HepG2 (cell line): ENCODE results near the gene ZNF691. TPM values are rescaled to one million over a fixed set of nuclear protein-coding genes. Genes with fewer than 3 reads are reported as not detected.

Experiments
- CREB1 ChIP-seq, 2 experiments: fragments of 450-650 bp in 1 of 2; IDR thresholded peaks; 2 replicates each; pipeline ENCODE4 v1.6.1; 2016 to 2017; ENCODE audit warnings: control low read depth in 1 of 2, mild to moderate bottlenecking in 1 of 2, missing compliant biosample characterization in 1 of 2, missing genetic modification characterization in 1 of 2
- KAT8 ChIP-seq: IDR thresholded peaks from 2 replicates; pipeline ENCODE4 v1.6.1; 2016; ENCODE audit warnings: missing genetic modification reagents, missing compliant biosample characterization
- KLF15 ChIP-seq: sonication (generic); formaldehyde crosslinking; IDR thresholded peaks from 2 replicates; pipeline ENCODE4 v1.8.1; 2023; ENCODE audit warnings: borderline replicate concordance, mild to moderate bottlenecking, inconsistent platforms, missing genetic modification reagents, mixed read lengths
- LCORL ChIP-seq, 2 experiments: fragments of 450-650 bp in 1 of 2; sonication (generic) in 1 of 2; formaldehyde crosslinking in 1 of 2; IDR thresholded peaks; 2 replicates each; pipeline versions ENCODE4 v1.5.0 to v1.6.1; 2017 to 2020; ENCODE audit warnings: antibody characterized with exemption in 1 of 2, missing genetic modification reagents in 1 of 2
- MAFK ChIP-seq, 2 experiments: IDR thresholded peaks in 1 of 2; conservative IDR thresholded peaks in 1 of 2; 2 replicates each; pipeline ENCODE4 v1.6.1; 2011; ENCODE audit warnings: improper control_type of control experiment in 2 of 2, low read length in 2 of 2
- MTA1 ChIP-seq: sonication (generic); formaldehyde crosslinking; IDR thresholded peaks from 2 replicates; pipeline ENCODE4 v1.4.0; 2020; ENCODE audit warnings: missing genetic modification reagents, mild to moderate bottlenecking, borderline replicate concordance
- NFIB ChIP-seq: sonication (generic); formaldehyde crosslinking; IDR thresholded peaks from 2 replicates; pipeline ENCODE4 v1.9.0; 2021; ENCODE audit warnings: missing genetic modification reagents, mild to moderate bottlenecking, borderline replicate concordance
- PTBP1 ChIP-seq: fragments of 200-400 bp; formaldehyde crosslinking; IDR thresholded peaks from 2 replicates; pipeline ENCODE4 v1.6.1; 2018; ENCODE audit warnings: low read length, low read depth; ENCODE audit not compliant: poor library complexity, severe bottlenecking
- RFX1 ChIP-seq: fragments of 450-650 bp; IDR thresholded peaks from 2 replicates; pipeline ENCODE4 v1.6.1; 2017
- SIN3A ChIP-seq: IDR thresholded peaks from 2 replicates; pipeline ENCODE4 v1.6.1; 2011; ENCODE audit warnings: low read depth, mild to moderate bottlenecking, control low read depth, low read length, borderline replicate concordance
- SNAI1 ChIP-seq: sonication (generic); formaldehyde crosslinking; IDR thresholded peaks from 2 replicates; pipeline ENCODE4 v1.5.0; 2020; ENCODE audit warnings: mild to moderate bottlenecking, missing genetic modification reagents, borderline replicate concordance
- YEATS2 ChIP-seq: sonication (generic); formaldehyde crosslinking; IDR thresholded peaks from 2 replicates; pipeline ENCODE4 v1.4.0; 2020; ENCODE audit warnings: missing genetic modification reagents, borderline replicate concordance
- ZC3H4 ChIP-seq: sonication (generic); formaldehyde crosslinking; IDR thresholded peaks from 2 replicates; pipeline ENCODE4 v1.4.0; 2020; ENCODE audit warnings: missing genetic modification reagents, borderline replicate concordance
- ZNF232 ChIP-seq: sonication (generic); formaldehyde crosslinking; IDR thresholded peaks from 2 replicates; pipeline ENCODE4 v1.4.0; 2020; ENCODE audit warnings: missing genetic modification reagents, borderline replicate concordance
- ZNF367 ChIP-seq: sonication (generic); formaldehyde crosslinking; IDR thresholded peaks from 2 replicates; pipeline ENCODE4 v1.4.0; 2020; ENCODE audit warnings: missing genetic modification reagents, borderline replicate concordance
- ZNF605 ChIP-seq: sonication (generic); formaldehyde crosslinking; IDR thresholded peaks from 2 replicates; pipeline ENCODE4 v1.8.0; 2022; ENCODE audit warnings: mild to moderate bottlenecking, missing genetic modification reagents
- ZNF670 ChIP-seq: sonication (generic); formaldehyde crosslinking; IDR thresholded peaks from 2 replicates; pipeline ENCODE4 v1.8.0; 2022; ENCODE audit warnings: mild to moderate bottlenecking, missing genetic modification reagents, borderline replicate concordance
- polyA plus RNA-seq, 8 experiments: library from polyadenylated mRNA; depleted of rRNA in 3 of 8; stranded (reverse) in 7 of 8; unstranded in 1 of 8; fragments of >200 nt; fragmentation: Illumina TruSeq in 4 of 8; extraction: Trizol in 4 of 8; gene quantifications; 2 replicates each; pipeline versions ENCODE4 v1.2.1 to v1.2.3, GENCODE V29; 2011 to 2016; ENCODE audit warnings: low read depth in 4 of 8, missing spikeins in 1 of 8, mixed read lengths in 1 of 8; ENCODE audit not compliant: insufficient read depth in 1 of 8
- total RNA-seq, 5 experiments: library from RNA; depleted of rRNA; stranded (reverse); fragments of >200 nt; fragmentation: Illumina TruSeq; extraction: Trizol; gene quantifications; 2 replicates each; pipeline ENCODE4 v1.2.3, GENCODE V29; 2016; ENCODE audit warnings: low read depth in 1 of 5
- TF ChIP-seq, protein P1 (sequence below): sonication (generic); formaldehyde crosslinking; IDR thresholded peaks from 2 replicates; pipeline ENCODE4 v1.4.0; 2020; ENCODE audit warnings: missing genetic modification reagents, low read depth, mild to moderate bottlenecking, borderline replicate concordance
- TF ChIP-seq, protein P2 (sequence below): sonication (generic); formaldehyde crosslinking; IDR thresholded peaks from 2 replicates; pipeline ENCODE4 v1.5.1; 2020; ENCODE audit warnings: missing genetic modification reagents, mild to moderate bottlenecking, borderline replicate concordance
- TF ChIP-seq, protein P3 (sequence below): sonication (generic); formaldehyde crosslinking; IDR thresholded peaks from 2 replicates; pipeline ENCODE4 v1.4.0; 2020; ENCODE audit warnings: missing genetic modification reagents, borderline replicate concordance
- TF ChIP-seq, protein P4 (sequence below): sonication (generic); formaldehyde crosslinking; IDR thresholded peaks from 2 replicates; pipeline ENCODE4 v1.5.0; 2020; ENCODE audit warnings: missing genetic modification reagents, mild to moderate bottlenecking, borderline replicate concordance

ZNF691 gene
- total and polyA plus RNA-seq, 2 of the 13 experiments (the other 11 are each of a cell fraction or from before 2014, with no cell fraction given), result 7.6 to 7.8 TPM

DNA sequence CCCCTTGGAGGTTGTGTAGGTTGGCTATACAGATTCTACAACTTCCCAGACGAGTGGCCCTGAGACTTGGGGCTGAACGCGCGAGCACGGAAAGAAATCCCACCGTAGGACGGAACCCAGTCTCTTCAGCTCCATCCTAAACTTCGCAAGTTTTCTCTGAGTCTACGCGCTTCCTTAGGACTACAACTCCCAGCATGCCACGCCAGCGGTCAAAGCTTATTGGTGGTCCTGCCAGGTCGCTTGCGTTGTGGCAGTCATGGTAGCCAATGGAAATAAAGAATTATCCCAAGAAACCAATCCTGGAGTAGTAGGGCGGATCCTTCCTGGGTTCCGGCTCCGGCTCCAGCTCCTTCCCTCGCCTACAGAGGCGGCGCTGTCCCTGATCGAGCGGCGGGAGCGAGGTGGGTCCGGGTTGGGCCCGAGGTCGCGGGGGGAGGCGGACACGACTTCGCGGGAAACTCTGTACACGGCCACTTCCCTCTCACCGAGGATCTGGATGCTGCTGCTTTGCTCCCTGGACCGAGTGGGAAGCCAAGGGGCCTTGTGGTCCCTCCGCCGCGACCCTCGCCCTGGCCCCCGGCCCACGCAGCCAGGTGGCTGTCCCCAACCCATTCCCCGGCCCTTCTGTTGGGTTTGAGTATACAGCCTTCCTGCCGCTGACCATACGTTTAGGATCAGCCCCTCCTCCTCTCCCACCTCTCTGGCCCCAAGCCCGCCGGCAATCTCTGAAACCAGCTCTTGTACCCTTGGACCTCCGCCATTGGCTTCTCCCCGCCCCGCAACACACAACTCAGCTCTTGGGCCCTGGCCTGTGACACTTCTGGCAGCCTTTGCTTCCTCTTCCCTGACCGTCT is at the start of gene ZNF691 (continued):
- TF ChIP-seq, protein P1, sequence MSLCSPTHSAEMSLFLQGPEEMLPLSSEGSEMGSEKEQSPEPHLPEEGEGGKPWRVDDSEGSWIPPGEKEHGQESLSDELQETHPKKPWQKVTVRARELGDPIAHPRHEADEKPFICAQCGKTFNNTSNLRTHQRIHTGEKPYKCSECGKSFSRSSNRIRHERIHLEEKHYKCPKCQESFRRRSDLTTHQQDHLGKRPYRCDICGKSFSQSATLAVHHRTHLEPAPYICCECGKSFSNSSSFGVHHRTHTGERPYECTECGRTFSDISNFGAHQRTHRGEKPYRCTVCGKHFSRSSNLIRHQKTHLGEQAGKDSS (CRISPR knock-in tag), result peak; percentile 52; the same call in 1 of the 2 replicates
- no peak for TF ChIP-seq RFX1
- peak; percentile 15; the same call in 1 of the 2 replicates for TF ChIP-seq SIN3A
- TF ChIP-seq, protein P2, sequence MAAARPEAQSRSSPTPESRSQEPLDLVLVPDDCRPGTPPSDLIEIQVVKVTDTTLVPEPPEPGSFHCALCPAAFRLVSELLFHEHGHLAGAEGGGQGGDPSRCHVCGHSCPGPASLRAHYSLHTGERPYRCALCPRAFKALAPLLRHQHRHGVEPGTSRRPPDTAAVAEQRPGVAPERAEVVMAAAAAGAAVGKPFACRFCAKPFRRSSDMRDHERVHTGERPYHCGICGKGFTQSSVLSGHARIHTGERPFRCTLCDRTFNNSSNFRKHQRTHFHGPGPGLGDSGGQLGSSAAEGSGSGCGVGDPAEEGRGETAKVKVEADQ (CRISPR knock-in tag), result peak; percentile 70; the same call in 1 of the 2 replicates
- TF ChIP-seq MAFK (conservative IDR thresholded peaks at IDR 0.05 in 1 of 2, IDR thresholded peaks at IDR 0.05 in 1 of 2; ENCODE audit: low read length in 2 of 2), result no peak
- peak; percentile 79 for TF ChIP-seq KAT8 (CRISPR knock-in tag)
- no peak for TF ChIP-seq ZNF670 (CRISPR knock-in tag)
- TF ChIP-seq, protein P3, sequence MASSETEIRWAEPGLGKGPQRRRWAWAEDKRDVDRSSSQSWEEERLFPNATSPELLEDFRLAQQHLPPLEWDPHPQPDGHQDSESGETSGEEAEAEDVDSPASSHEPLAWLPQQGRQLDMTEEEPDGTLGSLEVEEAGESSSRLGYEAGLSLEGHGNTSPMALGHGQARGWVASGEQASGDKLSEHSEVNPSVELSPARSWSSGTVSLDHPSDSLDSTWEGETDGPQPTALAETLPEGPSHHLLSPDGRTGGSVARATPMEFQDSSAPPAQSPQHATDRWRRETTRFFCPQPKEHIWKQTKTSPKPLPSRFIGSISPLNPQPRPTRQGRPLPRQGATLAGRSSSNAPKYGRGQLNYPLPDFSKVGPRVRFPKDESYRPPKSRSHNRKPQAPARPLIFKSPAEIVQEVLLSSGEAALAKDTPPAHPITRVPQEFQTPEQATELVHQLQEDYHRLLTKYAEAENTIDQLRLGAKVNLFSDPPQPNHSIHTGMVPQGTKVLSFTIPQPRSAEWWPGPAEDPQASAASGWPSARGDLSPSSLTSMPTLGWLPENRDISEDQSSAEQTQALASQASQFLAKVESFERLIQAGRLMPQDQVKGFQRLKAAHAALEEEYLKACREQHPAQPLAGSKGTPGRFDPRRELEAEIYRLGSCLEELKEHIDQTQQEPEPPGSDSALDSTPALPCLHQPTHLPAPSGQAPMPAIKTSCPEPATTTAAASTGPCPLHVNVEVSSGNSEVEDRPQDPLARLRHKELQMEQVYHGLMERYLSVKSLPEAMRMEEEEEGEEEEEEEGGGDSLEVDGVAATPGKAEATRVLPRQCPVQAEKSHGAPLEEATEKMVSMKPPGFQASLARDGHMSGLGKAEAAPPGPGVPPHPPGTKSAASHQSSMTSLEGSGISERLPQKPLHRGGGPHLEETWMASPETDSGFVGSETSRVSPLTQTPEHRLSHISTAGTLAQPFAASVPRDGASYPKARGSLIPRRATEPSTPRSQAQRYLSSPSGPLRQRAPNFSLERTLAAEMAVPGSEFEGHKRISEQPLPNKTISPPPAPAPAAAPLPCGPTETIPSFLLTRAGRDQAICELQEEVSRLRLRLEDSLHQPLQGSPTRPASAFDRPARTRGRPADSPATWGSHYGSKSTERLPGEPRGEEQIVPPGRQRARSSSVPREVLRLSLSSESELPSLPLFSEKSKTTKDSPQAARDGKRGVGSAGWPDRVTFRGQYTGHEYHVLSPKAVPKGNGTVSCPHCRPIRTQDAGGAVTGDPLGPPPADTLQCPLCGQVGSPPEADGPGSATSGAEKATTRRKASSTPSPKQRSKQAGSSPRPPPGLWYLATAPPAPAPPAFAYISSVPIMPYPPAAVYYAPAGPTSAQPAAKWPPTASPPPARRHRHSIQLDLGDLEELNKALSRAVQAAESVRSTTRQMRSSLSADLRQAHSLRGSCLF (CRISPR knock-in tag), result no peak
- TF ChIP-seq ZNF367, result no peak
- TF ChIP-seq SNAI1, result no peak
- TF ChIP-seq KLF15 (CRISPR knock-in tag), result no peak
- no peak for TF ChIP-seq ZC3H4 (CRISPR knock-in tag)
- TF ChIP-seq NFIB, result no peak
- TF ChIP-seq LCORL (IDR thresholded peaks at IDR 0.05), result no peak
- no peak for TF ChIP-seq LCORL (CRISPR knock-in tag; IDR thresholded peaks at IDR 0.05)
- TF ChIP-seq ZNF605 (CRISPR knock-in tag), result peak; percentile 23; the same call in 1 of the 2 replicates
- TF ChIP-seq ZNF232, result 0 out of 2 replicates have a peak, but pooled peaks have one; percentile 63
- peak; percentile 80 for TF ChIP-seq YEATS2 (CRISPR knock-in tag)
- TF ChIP-seq, protein P4, sequence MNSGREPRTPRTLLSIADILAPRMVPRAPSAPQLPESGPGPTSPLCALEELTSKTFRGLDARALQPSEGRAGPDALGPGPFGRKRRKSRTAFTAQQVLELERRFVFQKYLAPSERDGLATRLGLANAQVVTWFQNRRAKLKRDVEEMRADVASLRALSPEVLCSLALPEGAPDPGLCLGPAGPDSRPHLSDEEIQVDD, result no peak
- no peak for TF ChIP-seq PTBP1
- no peak; the same call in 1 of the 2 replicates for TF ChIP-seq MTA1 (CRISPR knock-in tag)
- TF ChIP-seq CREB1 (IDR thresholded peaks at IDR 0.05), result peak; percentile 78
- TF ChIP-seq CREB1 (CRISPR knock-in tag; IDR thresholded peaks at IDR 0.05), result peak; percentile 89
